Gastroesophageal sphincter (tissue), 4 donors: ENCODE measurements around the gene B3GNT5. TPM values are rescaled to one million over a fixed set of nuclear protein-coding genes. Genes with fewer than 3 reads are reported as not detected.

Experiments used
- ATAC-seq: fragments of 150-250 bp; one replicate; pipeline ENCODE4 v1.9.1; 2016; ENCODE audit warnings: mild to moderate bottlenecking, moderate library complexity
- H3K27ac ChIP-seq, 4 donors: fragments of 200-600 bp; sonication (generic) in 3 of 4; 1 replicate in 3 of 4; 2 replicates in 1 of 4; pipeline ENCODE4 v1.5.1; 2016 to 2019
- H3K27me3 ChIP-seq: fragments of 200-600 bp; sonication (generic); one replicate; pipeline ENCODE4 v1.5.1; 2019
- H3K36me3 ChIP-seq, 2 donors: fragments of 200-600 bp; sonication (generic); one replicate each; pipeline ENCODE4 v1.5.1; 2019; ENCODE audit warnings: control low read depth in 1 of 2
- H3K4me1 ChIP-seq, 3 donors: fragments of 200-600 bp; sonication (generic); 1 replicate in 2 of 3; 2 replicates in 1 of 3; pipeline ENCODE4 v1.5.1; 2016 to 2019; ENCODE audit warnings: control low read depth in 2 of 3
- H3K4me3 ChIP-seq, 2 donors: fragments of 200-600 bp; sonication (generic); one replicate each; pipeline ENCODE4 v1.5.1; 2019; ENCODE audit warnings: mild to moderate bottlenecking in 1 of 2, moderate library complexity in 1 of 2
- H3K9me3 ChIP-seq, 3 donors: fragments of 200-600 bp; sonication (generic); one replicate each; pipeline ENCODE4 v1.5.1; 2017 to 2019; ENCODE audit warnings: control low read depth in 2 of 3
- CTCF ChIP-seq, 4 experiments: fragments of 200-600 bp in 2 of 4; fragments of 450-650 bp in 2 of 4; sonication (generic) in 1 of 4; IDR thresholded peaks; one replicate each; pipeline ENCODE4 v1.5.1; 2017 to 2019; ENCODE audit warnings: antibody characterized with exemption in 4 of 4, mild to moderate bottlenecking in 2 of 4, moderate library complexity in 2 of 4
- EP300 ChIP-seq: sonication (generic); formaldehyde crosslinking; IDR thresholded peaks from one replicate; pipeline ENCODE4 v1.6.1; 2017; ENCODE audit warnings: antibody characterized with exemption, mild to moderate bottlenecking
- POLR2A ChIP-seq, 2 donors: fragments of 450-650 bp; IDR thresholded peaks; one replicate each; pipeline ENCODE4 v1.6.1; 2017; ENCODE audit warnings: antibody characterized with exemption in 2 of 2, mild to moderate bottlenecking in 2 of 2, moderate library complexity in 1 of 2
- POLR2AphosphoS5 ChIP-seq: sonication (generic); formaldehyde crosslinking; IDR thresholded peaks from one replicate; pipeline ENCODE4 v1.6.1; 2017; ENCODE audit warnings: antibody characterized with exemption
- WGBS, 2 donors: methylation state at CpG; one replicate each; pipeline ENCODE4 v1.1.5; 2018; ENCODE audit warnings: low coverage in 1 of 2; 5-methylcytosine and 5-hydroxymethylcytosine counted together
- total RNA-seq, 4 donors: library from RNA; depleted of rRNA; stranded (reverse); fragments of >200 nt; gene quantifications; one replicate each; pipeline ENCODE4 v1.1.0, GENCODE V29; 2016

B3GNT5 gene
- total RNA-seq, 4 donors from 2014 or later = 5.0 to 9.2 (median 6.1) TPM

- peak; percentile 52 for ATAC-seq
- Histone ChIP-seq H3K27me3 (no peaks in the 10 kb centered on the region), H3K4me3 (no peak overlapping the region), H3K27ac (peak overlapping the region in 2 of 4 donors; percentile 13 to 47), H3K4me1 (peaks cover 0 to 13% (median 0%) of the 10 kb centered on the region in 3 donors), H3K9me3 (no peaks in the 10 kb centered on the region), H3K36me3 (no peaks in the 10 kb centered on the region)
- TF ChIP-seq EP300 = no peak
- TF ChIP-seq POLR2A (IDR thresholded peaks at IDR 0.05) = no peak
- TF ChIP-seq POLR2AphosphoS5 = no peak
- no peak for TF ChIP-seq CTCF (IDR thresholded peaks at IDR 0.05)
- WGBS, 2 donors = 64% methylated on average over 5 to 7 of the region's 7 CpGs
These were observed 7.3 kb downstream of the B3GNT5 start for GRCh38 chr3:183260167-183260904.

- TF ChIP-seq POLR2A (IDR thresholded peaks at IDR 0.05) (no peak), CTCF (IDR thresholded peaks at IDR 0.05) (no peak), EP300 (no peak), POLR2AphosphoS5 (no peak)
- no peaks in the 10 kb centered on the region for H3K27me3 ChIP-seq
- H3K9me3 ChIP-seq = no peaks in the 10 kb centered on the region
- no peak overlapping the region for H3K4me3 ChIP-seq
- WGBS, 2 donors = 81 to 86% methylated on average over 5 of the region's 5 CpGs
- no peak overlapping the region for H3K27ac ChIP-seq
- peaks cover 0 to 13% (median 0%) of the 10 kb centered on the region in 3 donors for H3K4me1 ChIP-seq
- ATAC-seq = no peak
- no peaks in the 10 kb centered on the region for H3K36me3 ChIP-seq
These were observed 8.2 kb downstream of the B3GNT5 start for GRCh38 chr3:183261151-183261724.

DNA sequence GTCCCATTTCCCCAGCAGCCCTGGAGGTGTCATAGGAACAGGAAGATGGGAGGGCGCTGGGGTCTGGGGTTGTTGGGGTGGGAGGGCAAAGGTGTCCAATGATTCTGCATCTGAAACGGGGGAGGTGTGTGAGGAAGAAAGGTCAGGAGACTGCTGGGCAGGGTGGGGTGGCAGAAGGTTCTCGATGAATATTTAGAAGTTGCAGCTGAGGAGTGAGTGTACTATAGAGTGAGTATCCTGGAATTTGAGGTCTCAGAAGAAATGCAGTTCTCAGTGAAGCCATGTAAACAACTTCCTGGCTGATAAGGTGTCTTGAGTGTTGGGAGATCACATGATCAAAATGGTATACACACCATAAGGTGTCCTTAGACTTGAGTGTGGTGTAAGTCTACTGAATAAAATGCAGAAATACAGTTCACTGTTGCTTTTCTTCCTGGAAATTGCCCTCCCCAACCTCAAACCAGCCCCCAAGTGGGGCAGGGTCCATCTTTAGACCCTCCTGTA lies 9.9 kb downstream of the B3GNT5 start:
- no peak for ATAC-seq

DNA sequence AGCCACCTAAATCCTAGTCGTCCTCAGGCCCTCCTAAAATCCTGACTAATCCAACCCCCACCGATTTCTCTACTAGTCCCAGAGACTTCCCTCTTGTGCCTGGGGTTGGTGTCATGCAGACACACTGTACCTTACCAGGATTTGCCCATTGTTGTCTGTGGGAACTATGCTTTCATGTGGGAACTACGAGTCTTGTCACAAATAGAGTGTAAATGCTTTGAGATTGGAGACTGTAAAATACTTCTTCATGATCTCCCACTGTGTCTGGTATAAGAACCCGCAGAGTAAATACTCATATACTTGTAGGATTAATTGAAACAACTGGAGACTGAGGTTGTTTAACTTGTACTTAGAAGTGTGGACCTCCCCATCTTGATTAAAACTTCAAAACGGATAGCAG lies 11.2 kb downstream of the B3GNT5 start:
- H3K36me3 ChIP-seq = no peaks in the 10 kb centered on the region
- H3K9me3 ChIP-seq = no peaks in the 10 kb centered on the region
- WGBS, 2 donors = 70 to 82% methylated on average over 4 to 5 of the region's 5 CpGs
- ATAC-seq = no peak
- H3K4me3 ChIP-seq = no peak overlapping the region
- TF ChIP-seq POLR2A (IDR thresholded peaks at IDR 0.05) (no peak), EP300 (no peak), CTCF (IDR thresholded peaks at IDR 0.05) (no peak), POLR2AphosphoS5 (no peak)
- H3K27me3 ChIP-seq = no peaks in the 10 kb centered on the region
- H3K4me1 ChIP-seq = peaks cover 0 to 13% (median 0%) of the 10 kb centered on the region in 3 donors
- H3K27ac ChIP-seq = no peak overlapping the region

More for the DNA sequence above, 9.9 kb downstream of the B3GNT5 start:
- TF ChIP-seq POLR2AphosphoS5 (no peak), CTCF (IDR thresholded peaks at IDR 0.05) (no peak), POLR2A (IDR thresholded peaks at IDR 0.05) (no peak), EP300 (no peak)
- H3K27ac ChIP-seq = no peak overlapping the region
- peaks cover 0 to 13% (median 0%) of the 10 kb centered on the region in 3 donors for H3K4me1 ChIP-seq
- no peaks in the 10 kb centered on the region for H3K9me3 ChIP-seq
- no peaks in the 10 kb centered on the region for H3K27me3 ChIP-seq
- H3K36me3 ChIP-seq = no peaks in the 10 kb centered on the region
- 91 to 100% methylated on average over 1 to 3 of the region's 3 CpGs for WGBS, 2 donors
- no peak overlapping the region for H3K4me3 ChIP-seq
